Gastrocnemius medialis (tissue), 4 donors: ENCODE results near the gene FHOD3.

Experiments
- POLR2A ChIP-seq, 2 donors: fragments of 450-650 bp; IDR thresholded peaks; one replicate each; pipeline ENCODE4 v1.6.1; 2017; ENCODE audit warnings: antibody characterized with exemption in 2 of 2, mild to moderate bottlenecking in 2 of 2, moderate library complexity in 2 of 2
- TF ChIP-seq, protein P1 (sequence below), 5 experiments: fragments of 450-650 bp in 3 of 5; fragments of 200-600 bp in 2 of 5; sonication (generic) in 2 of 5; IDR thresholded peaks in 4 of 5; conservative IDR thresholded peaks in 1 of 5; 1 replicate in 4 of 5; 2 replicates in 1 of 5; pipeline ENCODE4 v1.5.1; 2016 to 2019; ENCODE audit warnings: antibody characterized with exemption in 5 of 5, mild to moderate bottlenecking in 3 of 5, moderate library complexity in 3 of 5

GRCh38 chr18:36283448-36283847 is 14.1 kb upstream of the FHOD3 start:
- TF ChIP-seq, protein P1, sequence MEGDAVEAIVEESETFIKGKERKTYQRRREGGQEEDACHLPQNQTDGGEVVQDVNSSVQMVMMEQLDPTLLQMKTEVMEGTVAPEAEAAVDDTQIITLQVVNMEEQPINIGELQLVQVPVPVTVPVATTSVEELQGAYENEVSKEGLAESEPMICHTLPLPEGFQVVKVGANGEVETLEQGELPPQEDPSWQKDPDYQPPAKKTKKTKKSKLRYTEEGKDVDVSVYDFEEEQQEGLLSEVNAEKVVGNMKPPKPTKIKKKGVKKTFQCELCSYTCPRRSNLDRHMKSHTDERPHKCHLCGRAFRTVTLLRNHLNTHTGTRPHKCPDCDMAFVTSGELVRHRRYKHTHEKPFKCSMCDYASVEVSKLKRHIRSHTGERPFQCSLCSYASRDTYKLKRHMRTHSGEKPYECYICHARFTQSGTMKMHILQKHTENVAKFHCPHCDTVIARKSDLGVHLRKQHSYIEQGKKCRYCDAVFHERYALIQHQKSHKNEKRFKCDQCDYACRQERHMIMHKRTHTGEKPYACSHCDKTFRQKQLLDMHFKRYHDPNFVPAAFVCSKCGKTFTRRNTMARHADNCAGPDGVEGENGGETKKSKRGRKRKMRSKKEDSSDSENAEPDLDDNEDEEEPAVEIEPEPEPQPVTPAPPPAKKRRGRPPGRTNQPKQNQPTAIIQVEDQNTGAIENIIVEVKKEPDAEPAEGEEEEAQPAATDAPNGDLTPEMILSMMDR (IDR thresholded peaks at IDR 0.05 in 4 of 5, conservative IDR thresholded peaks at IDR 0.05 in 1 of 5) = no peak
- TF ChIP-seq POLR2A (IDR thresholded peaks at IDR 0.05) = no peak
